Measurements from ENCODE around the gene SDCCAG8. TPM values are rescaled to one million over a fixed set of nuclear protein-coding genes. Genes with fewer than 3 reads are reported as not detected.

The SDCCAG8 gene
- total RNA-seq, 4 donors from 2014 or later = 21.6 to 62.7 (median 39.8) TPM

GRCh38 chr1:243462929-243463697 lies 207.3 kb downstream of the SDCCAG8 start:
- no peak overlapping the region for H3K4me3 ChIP-seq
- H3K27ac ChIP-seq = no peak overlapping the region
- TF ChIP-seq EP300 (IDR thresholded peaks at IDR 0.05) (no peak), CTCF (IDR thresholded peaks at IDR 0.05) (no peak), POLR2AphosphoS5 (IDR thresholded peaks at IDR 0.05) (no peak), POLR2A (IDR thresholded peaks at IDR 0.05) (no peak)
- no peaks in the 10 kb centered on the region for H3K4me1 ChIP-seq
- H3K27me3 ChIP-seq = no peaks in the 10 kb centered on the region
- no peaks in the 10 kb centered on the region for H3K36me3 ChIP-seq
- H3K9me3 ChIP-seq = no peaks in the 10 kb centered on the region
- 89% methylated on average over 1 of the region's 1 CpG for WGBS
- no peak for DNase-seq (ENCODE audit: low spot score in 2 of 2)

DNA sequence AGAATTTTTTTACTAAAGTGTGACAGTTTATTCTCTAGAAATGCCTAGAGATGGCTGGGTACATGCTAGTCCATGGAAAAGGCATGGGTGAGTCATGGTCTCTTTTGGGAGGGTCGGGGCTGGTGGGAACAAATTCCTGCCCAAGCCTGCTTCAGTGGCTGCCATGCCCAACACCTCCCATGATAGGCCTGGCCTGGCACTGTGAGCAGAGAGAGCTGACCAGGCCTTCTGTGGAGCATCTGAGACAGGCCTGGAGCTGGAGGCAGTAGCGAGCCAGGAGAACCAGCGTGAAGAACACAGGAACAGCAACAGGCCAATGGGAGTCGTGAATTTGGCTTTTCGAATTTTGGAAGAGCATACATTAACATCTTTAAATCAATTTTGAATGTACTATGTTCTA lies 209.2 kb downstream of the SDCCAG8 start:
- 95% methylated on average over 5 of the region's 5 CpGs for WGBS
- Histone ChIP-seq H3K9me3 (no peaks in the 10 kb centered on the region), H3K4me1 (no peaks in the 10 kb centered on the region), H3K36me3 (no peaks in the 10 kb centered on the region), H3K27me3 (no peaks in the 10 kb centered on the region), H3K27ac (no peak overlapping the region), H3K4me3 (no peak overlapping the region)
- no peak for TF ChIP-seq EP300 (IDR thresholded peaks at IDR 0.05)
- no peak for TF ChIP-seq POLR2AphosphoS5 (IDR thresholded peaks at IDR 0.05)
- no peak for TF ChIP-seq CTCF (IDR thresholded peaks at IDR 0.05)
- no peak for TF ChIP-seq POLR2A (IDR thresholded peaks at IDR 0.05)
- DNase-seq (ENCODE audit: low spot score in 2 of 2) = no peak

GRCh38 chr1:243465738-243466137 lies 209.9 kb downstream of the SDCCAG8 start:
- Histone ChIP-seq H3K27me3 (no peaks in the 10 kb centered on the region), H3K36me3 (no peaks in the 10 kb centered on the region), H3K4me1 (no peaks in the 10 kb centered on the region), H3K4me3 (no peak overlapping the region), H3K27ac (no peak overlapping the region), H3K9me3 (no peaks in the 10 kb centered on the region)
- DNase-seq (ENCODE audit: low spot score in 2 of 2) = no peak
- TF ChIP-seq EP300 (IDR thresholded peaks at IDR 0.05) (no peak), CTCF (IDR thresholded peaks at IDR 0.05) (no peak), POLR2AphosphoS5 (IDR thresholded peaks at IDR 0.05) (no peak), POLR2A (IDR thresholded peaks at IDR 0.05) (no peak)
- 75% methylated on average over 5 of the region's 5 CpGs for WGBS

DNA sequence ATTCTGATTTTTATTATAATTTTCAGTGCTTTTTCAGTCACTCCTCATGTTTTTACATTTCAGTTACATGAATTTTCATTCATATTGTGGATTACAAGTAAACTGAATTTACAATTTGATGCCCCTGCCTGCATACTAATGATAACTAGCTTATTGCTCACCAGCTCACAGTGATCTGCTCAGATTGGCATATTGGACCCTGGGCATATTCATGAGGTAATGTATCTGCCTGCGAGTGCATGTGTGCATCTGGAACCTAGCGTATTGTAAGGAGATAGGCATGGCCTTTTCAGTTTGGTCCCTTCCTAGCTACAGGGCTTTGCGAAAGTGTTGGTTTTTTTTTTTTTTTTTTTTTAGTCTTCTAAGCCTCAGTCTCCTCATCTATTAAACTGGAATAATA lies 213.7 kb downstream of the SDCCAG8 start:
- Histone ChIP-seq H3K4me1 (peaks cover 22% of the 10 kb centered on the region), H3K27ac (no peak overlapping the region), H3K9me3 (no peaks in the 10 kb centered on the region), H3K27me3 (no peaks in the 10 kb centered on the region), H3K36me3 (no peaks in the 10 kb centered on the region), H3K4me3 (no peak overlapping the region)
- 91% methylated on average over 3 of the region's 3 CpGs for WGBS
- TF ChIP-seq CTCF (IDR thresholded peaks at IDR 0.05) (no peak), POLR2AphosphoS5 (IDR thresholded peaks at IDR 0.05) (no peak), POLR2A (IDR thresholded peaks at IDR 0.05) (no peak), EP300 (IDR thresholded peaks at IDR 0.05) (no peak)
- DNase-seq (ENCODE audit: low spot score in 2 of 2) = no peak

DNA sequence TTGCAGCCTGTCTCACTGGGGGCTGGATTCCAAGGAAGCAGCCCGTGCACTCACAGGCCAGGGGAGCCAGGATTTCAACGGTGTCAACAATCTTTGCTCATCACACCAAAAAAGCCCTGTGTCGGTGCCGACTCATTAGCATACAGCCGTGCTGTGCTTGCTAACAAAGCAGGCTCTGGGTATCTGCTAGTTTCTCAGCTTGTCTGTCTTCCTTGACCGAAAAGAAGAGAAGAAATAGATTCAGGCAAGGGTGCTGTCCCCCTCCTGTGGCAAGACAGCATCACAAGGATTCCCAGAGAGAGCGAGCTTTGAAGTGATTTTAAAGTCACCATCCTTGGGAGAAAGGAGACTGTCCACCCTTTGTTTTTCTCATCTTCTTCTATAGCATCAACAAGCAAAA lies 214.7 kb downstream of the SDCCAG8 start:
- Histone ChIP-seq H3K36me3 (no peaks in the 10 kb centered on the region), H3K4me1 (peaks cover 28% of the 10 kb centered on the region), H3K4me3 (no peak overlapping the region), H3K27me3 (no peaks in the 10 kb centered on the region), H3K27ac (no peak overlapping the region), H3K9me3 (no peaks in the 10 kb centered on the region)
- TF ChIP-seq POLR2AphosphoS5 (IDR thresholded peaks at IDR 0.05) = no peak
- no peak for TF ChIP-seq EP300 (IDR thresholded peaks at IDR 0.05)
- TF ChIP-seq POLR2A (IDR thresholded peaks at IDR 0.05) = no peak
- TF ChIP-seq CTCF (IDR thresholded peaks at IDR 0.05) = no peak
- 81% methylated on average over 7 of the region's 7 CpGs for WGBS
- DNase-seq (ENCODE audit: low spot score in 2 of 2) = no peak

Data from suprapubic skin (tissue), 4 donors.